Umbilical cord (tissue), 2 donors: Measurements from ENCODE around the gene TNFRSF8. TPM values are rescaled to one million over a fixed set of nuclear protein-coding genes. Genes with fewer than 3 reads are reported as not detected.
A peak's percentile ranks its signal among the peaks of the same experiment; 100 is the strongest.

Experiments
- DNase-seq: peaks from one replicate; pipeline ENCODE4 v3.0.0-alpha.2; 2015; ENCODE audit warnings: low spot score
- total RNA-seq: library from RNA; depleted of rRNA; stranded (reverse); fragments of >200 nt; gene quantifications from one replicate; pipeline ENCODE4 v1.2.3, GENCODE V29; 2014; ENCODE audit warnings: low replicate concordance; ENCODE audit not compliant: insufficient read depth

The TNFRSF8 gene
- total RNA-seq, 1 donor from 2014 or later: 0.24 TPM

DNA sequence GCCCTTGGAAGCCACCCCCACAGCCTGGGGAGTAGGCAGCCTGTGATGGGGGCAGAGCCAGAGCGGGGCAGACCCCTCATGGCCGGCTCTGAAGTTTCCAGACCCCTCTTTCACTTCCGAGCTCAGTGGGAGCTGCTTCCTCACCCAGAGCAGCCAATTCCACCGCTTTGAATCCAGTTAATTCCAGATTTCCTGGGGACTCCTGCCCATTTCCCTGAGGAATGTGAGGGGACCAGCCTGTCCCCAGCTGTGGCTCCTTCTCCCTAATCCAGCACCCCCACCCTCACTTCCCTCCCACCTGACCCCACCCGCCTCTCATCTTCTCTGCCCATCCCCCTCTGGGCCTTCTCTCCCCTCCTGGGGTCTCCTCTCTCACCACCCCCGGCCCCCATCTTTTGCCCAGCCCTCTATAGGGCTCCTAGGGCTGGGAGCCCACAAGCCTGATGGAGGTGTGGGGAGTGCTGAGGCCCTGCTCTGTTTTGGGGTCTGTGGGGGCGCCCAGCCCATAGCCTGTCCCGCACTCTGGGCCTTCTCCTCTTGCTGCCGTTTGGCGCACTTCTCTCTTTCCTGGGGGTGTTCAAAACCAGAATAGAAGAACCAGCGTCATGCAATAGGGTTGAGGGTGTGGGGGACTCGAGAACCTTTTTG, 77.5 kb downstream of the TNFRSF8 start:
- no peak for DNase-seq

DNA sequence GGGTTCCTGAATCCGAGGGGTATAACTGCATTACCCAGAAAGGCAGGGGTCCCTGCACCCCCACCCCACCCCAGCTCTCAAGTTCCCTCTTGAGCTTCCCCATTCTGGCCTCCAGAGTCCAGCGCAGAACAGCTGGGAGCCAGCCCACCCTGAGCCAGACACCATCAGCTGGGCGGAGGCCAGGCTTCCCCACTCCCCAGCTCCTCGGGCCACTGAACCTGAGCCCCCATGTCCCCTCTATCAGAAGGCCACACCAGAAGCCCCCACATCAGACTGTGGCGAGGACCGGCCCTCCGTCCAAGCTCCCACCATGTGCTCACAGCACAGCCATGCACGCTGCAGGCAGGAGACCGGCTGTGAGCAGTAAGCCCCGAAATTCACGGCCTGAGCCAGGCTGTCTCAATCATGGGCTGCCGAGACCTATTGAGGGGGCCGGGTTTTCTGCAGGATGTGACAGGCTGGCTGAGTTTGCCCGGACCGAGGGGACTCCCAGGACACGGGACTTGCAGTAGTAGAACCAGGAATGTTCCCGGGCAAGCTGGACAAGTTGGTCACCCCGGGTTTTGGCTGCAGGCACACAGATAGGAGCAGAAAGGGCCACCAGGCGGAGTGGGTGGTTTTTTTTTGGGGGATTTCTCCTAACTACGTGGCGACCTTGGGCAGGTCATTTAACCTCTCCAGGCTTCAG, 78.2 kb downstream of the TNFRSF8 start:
- no peak for DNase-seq

DNA sequence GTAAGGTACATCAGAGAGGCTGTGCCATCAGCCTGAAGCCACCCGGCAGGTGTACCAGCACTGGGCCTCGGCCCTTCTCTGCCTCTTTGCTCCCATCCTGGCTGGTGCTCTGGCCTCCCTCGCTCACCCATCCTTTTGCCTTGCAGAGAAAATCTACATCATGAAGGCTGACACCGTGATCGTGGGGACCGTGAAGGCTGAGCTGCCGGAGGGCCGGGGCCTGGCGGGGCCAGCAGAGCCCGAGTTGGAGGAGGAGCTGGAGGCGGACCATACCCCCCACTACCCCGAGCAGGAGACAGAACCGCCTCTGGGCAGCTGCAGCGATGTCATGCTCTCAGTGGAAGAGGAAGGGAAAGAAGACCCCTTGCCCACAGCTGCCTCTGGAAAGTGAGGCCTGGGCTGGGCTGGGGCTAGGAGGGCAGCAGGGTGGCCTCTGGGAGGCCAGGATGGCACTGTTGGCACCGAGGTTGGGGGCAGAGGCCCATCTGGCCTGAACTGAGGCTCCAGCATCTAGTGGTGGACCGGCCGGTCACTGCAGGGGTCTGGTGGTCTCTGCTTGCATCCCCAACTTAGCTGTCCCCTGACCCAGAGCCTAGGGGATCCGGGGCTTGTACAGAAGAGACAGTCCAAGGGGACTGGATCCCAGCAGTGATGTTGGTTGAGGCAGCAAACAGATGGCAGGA, 79.2 kb downstream of the TNFRSF8 start:
- no peak for DNase-seq

DNA sequence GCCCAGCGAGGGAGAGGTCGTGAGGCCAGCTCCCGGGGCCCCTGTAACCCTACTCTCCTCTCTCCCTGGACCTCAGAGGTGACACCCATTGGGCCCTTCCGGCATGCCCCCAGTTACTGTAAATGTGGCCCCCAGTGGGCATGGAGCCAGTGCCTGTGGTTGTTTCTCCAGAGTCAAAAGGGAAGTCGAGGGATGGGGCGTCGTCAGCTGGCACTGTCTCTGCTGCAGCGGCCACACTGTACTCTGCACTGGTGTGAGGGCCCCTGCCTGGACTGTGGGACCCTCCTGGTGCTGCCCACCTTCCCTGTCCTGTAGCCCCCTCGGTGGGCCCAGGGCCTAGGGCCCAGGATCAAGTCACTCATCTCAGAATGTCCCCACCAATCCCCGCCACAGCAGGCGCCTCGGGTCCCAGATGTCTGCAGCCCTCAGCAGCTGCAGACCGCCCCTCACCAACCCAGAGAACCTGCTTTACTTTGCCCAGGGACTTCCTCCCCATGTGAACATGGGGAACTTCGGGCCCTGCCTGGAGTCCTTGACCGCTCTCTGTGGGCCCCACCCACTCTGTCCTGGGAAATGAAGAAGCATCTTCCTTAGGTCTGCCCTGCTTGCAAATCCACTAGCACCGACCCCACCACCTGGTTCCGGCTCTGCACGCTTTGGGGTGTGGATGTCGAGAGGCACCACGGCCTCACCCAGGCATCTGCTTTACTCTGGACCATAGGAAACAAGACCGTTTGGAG, 80.0 kb downstream of the TNFRSF8 start:
- DNase-seq: no peak

DNA sequence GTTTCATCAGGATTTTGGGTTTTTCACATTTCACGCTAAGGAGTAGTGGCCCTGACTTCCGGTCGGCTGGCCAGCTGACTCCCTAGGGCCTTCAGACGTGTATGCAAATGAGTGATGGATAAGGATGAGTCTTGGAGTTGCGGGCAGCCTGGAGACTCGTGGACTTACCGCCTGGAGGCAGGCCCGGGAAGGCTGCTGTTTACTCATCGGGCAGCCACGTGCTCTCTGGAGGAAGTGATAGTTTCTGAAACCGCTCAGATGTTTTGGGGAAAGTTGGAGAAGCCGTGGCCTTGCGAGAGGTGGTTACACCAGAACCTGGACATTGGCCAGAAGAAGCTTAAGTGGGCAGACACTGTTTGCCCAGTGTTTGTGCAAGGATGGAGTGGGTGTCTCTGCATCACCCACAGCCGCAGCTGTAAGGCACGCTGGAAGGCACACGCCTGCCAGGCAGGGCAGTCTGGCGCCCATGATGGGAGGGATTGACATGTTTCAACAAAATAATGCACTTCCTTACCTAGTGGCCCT, 80.6 kb downstream of the TNFRSF8 start:
- peak; percentile 81 for DNase-seq

DNA sequence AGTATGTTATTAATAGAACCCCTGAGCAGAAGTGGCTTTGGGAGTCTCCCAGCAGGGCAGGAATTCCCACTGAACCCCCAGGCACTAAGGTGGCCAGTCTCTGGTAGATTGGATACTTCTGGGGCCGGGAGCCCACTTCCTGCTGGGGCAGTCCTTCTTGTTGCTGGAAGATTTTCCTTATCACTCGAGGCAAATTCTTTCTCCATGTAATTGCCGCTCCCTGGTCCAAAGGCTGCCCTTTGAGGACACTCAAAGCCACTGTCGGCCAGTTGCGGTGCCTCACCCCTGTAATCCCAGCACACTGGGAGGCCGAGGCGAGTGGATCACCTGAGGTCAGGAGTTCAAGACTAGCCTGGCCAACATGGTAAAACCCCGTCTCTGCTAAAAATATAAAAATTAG, 81.1 kb downstream of the TNFRSF8 start:
- no peak for DNase-seq

DNA sequence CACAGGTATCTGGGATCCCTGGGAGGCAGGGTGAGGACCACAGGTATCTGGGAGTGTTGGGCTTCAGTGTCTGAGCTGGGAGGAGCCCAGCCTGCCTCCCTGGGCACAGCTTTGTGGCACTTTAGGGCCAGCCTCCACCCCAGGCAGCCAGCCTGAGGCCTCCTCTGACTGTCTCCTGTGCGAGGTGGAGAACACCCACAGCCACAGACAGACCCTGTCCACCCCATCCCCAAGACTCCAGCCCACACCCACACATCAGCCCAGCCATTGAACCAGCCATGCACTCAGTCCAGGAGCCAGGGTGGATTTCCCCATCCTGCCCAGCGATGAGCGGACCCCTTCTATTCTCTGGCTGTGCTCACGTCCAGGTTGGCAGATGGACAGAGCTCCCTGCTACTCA, 81.9 kb downstream of the TNFRSF8 start:
- no peak for DNase-seq

DNA sequence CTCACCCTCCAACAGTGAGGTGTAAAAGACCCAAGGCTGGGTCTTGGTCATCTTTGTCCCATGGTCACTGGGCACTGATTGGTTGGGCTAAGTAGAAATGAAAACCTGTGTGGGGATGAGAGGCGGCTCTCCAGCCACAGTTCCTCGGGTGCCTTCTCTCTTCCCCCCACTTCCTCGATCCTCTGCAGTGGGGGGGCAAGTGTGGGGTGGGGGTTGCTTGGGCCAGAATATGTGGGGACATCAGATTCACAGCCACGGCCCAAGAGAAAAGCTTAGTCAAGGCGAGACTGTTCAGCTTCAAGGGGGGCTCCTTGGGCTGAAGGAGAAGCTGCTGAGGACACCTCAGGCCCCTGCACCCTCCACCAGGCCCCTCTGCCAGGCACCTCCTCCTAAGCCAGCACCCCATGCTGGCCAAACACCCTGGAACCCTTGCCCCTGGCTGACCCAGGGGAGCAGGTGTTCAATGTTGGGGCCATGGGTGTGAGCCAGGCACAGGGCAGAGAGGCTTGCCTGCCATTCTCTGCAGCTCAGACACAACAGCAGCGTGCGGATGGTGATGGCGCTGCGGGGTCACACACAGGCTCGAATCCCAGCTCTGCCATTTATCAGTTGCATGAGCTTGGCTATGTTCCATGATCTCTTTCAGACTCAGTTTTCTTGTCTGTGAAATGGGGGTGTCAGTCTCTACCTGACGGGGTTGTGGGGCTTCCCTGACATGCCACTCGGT, 82.7 kb downstream of the TNFRSF8 start:
- DNase-seq: no peak

DNA sequence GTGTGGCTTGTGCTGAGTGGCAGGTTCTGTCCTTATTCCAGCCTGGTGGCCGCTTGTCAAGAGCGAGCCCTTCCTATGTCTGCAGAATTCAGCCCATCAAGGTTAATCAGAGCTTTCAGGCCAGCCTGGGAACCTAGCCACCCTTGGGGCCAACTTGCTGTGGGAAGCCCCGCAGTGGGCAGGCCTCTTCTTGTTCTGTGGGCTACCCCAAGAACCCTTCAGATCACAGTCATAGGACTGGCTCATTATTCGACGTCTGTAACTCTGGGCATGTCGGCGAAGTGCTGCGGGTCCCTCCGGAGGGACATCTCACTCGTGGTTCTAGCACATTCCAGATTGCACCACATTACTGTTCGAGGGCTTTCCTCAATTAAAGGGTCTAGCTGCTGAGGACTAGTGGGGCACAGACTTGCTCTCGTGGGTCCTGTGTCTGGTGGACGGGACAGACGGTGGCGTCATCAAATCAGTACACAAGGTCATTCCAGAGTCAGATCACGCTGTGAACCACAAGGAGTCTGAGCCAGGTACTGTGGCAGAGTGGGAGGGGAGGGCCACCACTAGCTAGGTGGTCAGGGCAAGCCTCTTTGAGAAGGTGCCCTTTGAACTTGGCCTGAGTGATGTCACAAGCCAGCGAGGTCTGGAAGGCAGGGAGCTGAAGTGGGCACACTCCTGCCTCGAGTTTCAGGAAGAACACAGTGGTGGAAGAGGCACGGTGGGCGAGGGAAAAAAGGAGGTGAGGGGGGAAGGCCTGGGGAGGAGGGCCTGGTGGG, 83.4 kb downstream of the TNFRSF8 start:
- DNase-seq: no peak

DNA sequence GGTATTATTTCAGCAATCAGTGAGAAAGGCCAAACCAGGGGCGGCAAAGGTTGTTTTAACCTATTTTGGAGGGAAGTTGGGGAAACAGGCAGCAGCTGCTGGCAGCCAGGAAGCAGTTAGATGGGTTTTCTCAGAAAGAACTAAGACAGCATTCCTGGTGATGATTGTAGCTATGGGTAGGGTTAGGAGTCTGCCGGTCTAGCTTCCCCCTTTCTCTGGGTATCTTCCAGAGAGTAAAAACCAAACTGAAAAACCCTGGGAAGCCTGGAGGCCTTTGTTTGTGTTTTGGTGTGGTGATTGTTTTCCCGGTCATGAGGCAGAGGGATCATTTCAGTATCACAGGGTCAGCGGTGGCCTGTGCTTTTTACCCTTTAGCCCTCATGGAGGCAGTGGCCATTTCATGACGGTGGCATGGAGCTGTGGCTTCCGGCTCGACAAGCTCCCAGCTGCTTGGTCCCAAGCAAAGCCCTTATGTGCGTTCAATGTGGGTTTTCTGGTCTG, 84.1 kb downstream of the TNFRSF8 start:
- no peak for DNase-seq

DNA sequence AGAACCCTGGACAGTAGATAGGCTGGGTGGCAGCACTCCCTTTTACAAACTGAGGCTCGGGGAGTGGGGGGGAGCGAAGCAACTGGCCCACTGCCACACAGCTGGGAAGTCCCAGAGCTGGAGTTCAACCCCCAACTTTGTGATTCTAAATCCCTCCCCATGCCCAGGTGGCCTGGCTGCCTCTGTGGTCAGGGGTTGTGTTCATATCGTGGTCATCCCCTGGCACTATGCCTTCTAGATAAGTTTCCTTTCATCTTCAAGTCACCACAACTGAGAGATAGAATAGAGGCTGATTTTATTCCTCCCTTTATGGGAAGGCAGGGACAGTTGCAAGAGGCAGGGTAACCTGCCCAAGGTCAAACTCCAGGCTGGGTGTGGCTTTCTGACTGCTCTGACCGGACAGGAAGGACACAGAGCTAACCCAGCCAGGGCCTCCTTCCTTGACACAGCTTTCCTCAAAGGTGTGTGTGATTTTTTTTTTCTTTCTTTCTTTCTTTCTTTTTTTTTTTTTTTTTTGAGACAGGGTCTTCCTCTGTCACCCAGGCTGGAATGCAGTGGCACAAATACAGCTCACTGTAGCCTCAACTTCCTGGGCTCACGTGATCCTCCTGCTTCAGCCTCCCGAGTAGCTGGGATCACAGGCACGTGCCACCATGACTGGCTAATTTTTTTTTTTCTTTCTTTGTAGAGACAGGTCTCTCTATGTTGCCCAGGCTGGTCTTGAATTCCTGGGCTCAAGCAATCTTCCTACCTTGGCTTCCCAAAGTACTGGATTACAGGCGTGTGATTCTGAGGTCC, 85.3 kb downstream of the TNFRSF8 start:
- no peak for DNase-seq

DNA sequence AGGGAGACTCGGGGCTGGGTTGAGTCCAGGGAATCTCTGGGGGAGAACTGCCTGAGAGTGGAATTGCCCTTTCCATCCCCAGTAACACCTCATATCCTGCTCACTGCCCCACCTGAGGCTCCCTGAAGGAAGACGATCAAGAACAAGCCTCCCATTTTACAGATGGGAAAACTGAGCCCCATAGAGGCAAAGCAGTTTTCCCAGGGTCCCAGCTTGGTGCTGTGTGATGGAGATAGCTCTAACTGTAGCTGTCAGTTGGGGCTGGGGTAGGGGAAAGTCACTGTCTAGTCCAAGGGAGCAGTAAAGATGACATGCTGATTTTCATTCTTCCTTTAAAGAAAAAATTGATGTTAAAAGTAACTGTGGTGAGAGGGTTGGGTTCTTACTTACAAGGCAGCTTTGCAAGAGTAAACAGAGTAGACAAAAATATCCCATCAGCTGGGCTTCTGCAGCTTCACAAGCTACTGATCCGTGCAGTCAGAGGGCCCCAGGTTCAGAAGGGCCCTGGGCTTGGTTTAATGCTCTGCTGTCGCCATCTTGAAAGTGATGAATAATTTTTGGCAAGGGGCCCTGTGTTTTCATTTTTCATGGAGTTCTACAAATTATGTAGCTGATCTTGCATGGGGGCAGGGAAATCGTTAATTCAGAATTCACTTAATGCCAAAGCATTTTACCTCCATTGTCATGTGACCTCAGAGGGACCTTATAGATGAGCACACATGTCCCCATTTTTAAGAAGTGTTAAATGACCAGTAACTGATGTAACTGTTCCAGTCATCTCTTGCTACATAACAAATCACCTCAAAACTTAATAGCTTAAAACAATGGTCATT, 86.1 kb downstream of the TNFRSF8 start:
- no peak for DNase-seq

DNA sequence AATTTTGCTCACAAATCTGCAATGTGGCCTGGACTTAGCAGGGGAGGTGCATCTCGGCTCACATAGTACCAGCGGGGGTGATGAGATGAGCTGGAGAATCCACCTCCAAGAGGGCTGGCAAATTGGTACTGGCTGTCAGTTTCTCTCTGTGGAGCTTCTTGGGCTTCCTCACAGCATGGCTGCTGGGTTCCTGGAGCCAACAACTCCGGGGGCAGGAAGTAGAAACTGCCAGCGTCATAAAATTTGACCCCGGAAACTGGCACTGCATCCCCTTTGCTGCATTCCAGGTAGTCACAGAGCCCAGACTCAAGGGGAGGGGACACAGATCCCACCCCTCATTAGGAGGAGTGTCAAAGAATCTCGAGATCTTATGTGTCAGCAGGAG, 86.7 kb downstream of the TNFRSF8 start:
- no peak for DNase-seq

DNA sequence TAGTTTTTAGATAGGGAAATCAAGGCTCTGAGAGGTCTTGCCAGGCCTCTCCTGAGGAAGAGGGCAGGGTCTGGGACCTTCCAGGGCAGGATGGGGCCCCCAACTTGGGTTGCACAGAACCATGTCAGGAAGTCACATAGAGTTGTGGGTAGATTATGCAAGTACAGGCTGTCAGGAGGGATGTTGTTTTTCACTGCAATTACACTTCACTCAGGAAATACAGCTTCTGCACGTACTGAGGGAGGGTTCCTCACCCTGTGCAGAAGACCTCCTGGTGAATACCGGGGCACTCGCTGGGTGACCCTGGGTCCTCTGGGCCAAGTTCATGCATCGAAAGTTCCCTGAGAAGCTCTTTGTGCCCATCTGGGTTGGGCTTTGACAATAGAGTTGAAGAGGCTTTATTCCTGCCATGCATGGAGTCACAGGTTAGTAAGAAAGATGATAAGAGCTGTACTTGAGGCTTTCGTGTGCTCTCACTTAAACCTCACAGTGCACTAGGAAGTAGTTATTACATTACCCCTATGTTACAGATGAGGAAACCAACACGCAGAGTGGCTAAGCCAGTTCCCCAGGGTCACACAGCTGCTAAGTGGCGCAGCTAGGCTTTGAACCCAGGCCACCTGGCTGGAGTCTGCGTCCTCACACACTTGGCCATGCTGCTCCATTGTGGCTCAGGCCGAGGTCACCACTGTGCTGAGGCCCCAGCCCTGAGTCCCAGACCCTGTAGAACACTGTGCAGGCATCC, 87.5 kb downstream of the TNFRSF8 start:
- DNase-seq: no peak

DNA sequence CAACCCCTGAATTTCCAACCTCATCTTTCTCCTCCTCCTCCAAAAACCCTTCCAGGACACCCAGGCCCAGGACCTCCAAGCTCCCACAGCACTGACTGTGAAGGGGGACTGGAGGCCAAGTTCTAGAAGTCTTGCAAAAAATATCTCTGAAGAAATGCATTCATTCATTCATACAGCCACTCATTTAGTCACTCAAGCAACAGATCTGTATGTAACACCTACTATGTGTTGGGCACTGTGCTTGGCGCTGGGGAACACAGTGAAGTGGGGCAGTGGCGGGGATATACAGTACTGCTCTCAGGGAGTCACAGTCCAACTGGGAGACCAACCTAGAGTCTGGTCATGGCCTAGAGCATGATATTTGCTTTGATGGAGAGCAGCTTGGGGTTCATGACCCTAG, 88.4 kb downstream of the TNFRSF8 start:
- no peak for DNase-seq

DNA sequence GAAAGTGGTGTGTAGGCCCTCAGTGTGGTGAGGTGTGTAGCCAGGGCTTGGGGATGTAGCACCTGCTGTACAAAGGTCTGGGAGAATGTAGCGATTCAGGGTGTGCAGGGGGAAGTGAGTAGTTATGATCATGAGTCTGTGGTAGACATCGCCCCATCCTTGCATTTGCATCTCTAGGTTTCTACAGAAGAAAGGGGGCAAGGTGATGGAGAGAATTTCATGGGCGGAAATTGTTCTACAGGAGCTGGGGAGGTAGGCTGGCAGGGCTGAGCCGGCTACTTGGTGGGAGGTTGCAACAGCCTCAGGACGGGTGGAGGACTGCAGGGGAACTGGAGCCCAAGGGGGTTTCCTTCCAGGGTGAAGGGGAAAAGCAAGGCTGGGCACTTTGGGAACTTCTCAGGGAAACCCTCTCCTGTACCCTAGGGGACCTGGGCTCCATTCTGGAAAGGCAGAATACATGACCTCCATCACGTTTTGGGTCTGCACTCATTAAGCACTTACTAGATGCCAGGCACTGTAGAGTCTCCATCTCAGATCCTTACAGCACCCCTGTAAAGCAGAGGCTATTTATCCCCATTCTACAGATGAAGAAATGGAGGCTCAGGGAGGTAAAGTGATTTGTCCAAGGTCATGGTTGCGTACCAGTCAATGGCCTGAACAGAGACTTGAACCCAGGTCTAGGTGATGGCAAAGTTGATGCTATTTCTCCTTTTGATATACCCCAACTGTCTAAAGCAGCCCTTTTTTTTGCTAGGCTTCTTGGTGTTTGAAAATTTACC, 89.2 kb downstream of the TNFRSF8 start:
- DNase-seq: no peak

DNA sequence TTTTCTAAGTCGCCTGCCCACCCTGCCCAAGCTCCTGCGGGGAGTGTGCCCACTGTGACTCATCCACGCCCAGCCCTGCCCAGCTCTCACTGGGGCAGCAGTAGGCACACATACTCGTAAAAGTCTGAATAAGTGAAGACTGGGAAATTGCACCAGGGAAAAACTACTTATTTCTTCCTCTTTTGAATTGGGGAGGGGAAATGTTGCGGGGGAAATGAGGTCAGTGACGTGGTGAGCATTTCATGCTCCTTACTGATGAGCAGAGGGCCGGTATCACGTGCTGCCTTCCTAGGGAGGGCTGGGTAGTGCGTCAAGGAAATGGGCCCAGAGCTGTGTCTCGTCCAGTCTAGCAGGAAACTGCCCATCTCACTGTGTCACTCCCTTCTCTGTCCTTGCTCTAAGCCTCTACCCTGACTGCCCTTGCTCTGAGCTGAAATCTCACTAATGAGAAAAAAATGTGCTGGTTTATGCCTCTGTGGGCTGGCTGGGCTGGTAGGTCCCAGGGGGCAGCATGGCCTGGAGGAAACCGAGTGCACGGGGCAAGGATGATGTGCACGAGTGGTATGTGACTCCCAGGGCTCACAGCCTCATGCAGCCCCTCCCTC, 90.2 kb downstream of the TNFRSF8 start:
- DNase-seq: peak; percentile 42
